GM19452 (cell line): ENCODE data around the gene GHRHR.

Experiments
- ATAC-seq: cut with Tn5 transposase; IDR thresholded peaks from one replicate; pipeline ENCODE4 v1.9.1; 2021; ENCODE audit not compliant: unreplicated experiment

The GHRHR gene

GRCh38 chr7:31003097-31003496 is 39.3 kb downstream of the GHRHR start:
- ATAC-seq: no peak

GRCh38 chr7:31003721-31004120 is 40.0 kb downstream of the GHRHR start:
- no peak for ATAC-seq

- ATAC-seq: no peak
These were observed 40.6 kb downstream of the GHRHR start for GRCh38 chr7:31004393-31004792.

- ATAC-seq: no peak
These were observed 43.1 kb downstream of the GHRHR start for GRCh38 chr7:31006857-31007256.

GRCh38 chr7:31007634-31008033 is 43.9 kb downstream of the GHRHR start:
- no peak for ATAC-seq

- ATAC-seq: no peak
These were observed 51.1 kb downstream of the GHRHR start for GRCh38 chr7:31014826-31015225.

- ATAC-seq: no peak
These were observed 53.4 kb downstream of the GHRHR start for GRCh38 chr7:31017032-31017675.

- ATAC-seq: no peak
These were observed 54.0 kb downstream of the GHRHR start for GRCh38 chr7:31017721-31018120.

GRCh38 chr7:31019509-31019908 is 55.8 kb downstream of the GHRHR start:
- no peak for ATAC-seq

GRCh38 chr7:31020161-31020560 is 56.4 kb downstream of the GHRHR start:
- ATAC-seq: no peak

- ATAC-seq: no peak
These were observed 56.9 kb downstream of the GHRHR start for GRCh38 chr7:31020652-31021051.

GRCh38 chr7:31022117-31022516 is 58.4 kb downstream of the GHRHR start:
- no peak for ATAC-seq

GRCh38 chr7:31022726-31023125 is 59.0 kb downstream of the GHRHR start:
- no peak for ATAC-seq

- ATAC-seq: peak; percentile 50
These were observed 60.1 kb downstream of the GHRHR start for GRCh38 chr7:31023877-31024276.

- no peak for ATAC-seq
These were observed 63.6 kb downstream of the GHRHR start for GRCh38 chr7:31027161-31027965.

- no peak for ATAC-seq
These were observed 64.3 kb downstream of the GHRHR start for GRCh38 chr7:31028006-31028405.

- no peak for ATAC-seq
These were observed 64.8 kb downstream of the GHRHR start for GRCh38 chr7:31028417-31028992.
